IMR-90 (cell line): ENCODE data around the gene ADGB.

Experiments
- CTCF ChIP-seq: conservative IDR thresholded peaks from 2 replicates; pipeline ENCODE4 v1.5.1; 2012; ENCODE audit warnings: mild to moderate bottlenecking, low read depth, low read length, improper control_type of control experiment
- POLR2A ChIP-seq: IDR thresholded peaks from 2 replicates; pipeline ENCODE4 v1.6.1; 2012; ENCODE audit warnings: mild to moderate bottlenecking, low read depth, low read length
- TF ChIP-seq, protein P1 (sequence below): fragments of 150-350 bp; IDR thresholded peaks from 2 replicates; pipeline ENCODE4 v1.6.1; 2016; ENCODE audit warnings: low read depth, mild to moderate bottlenecking, low read length, moderate library complexity, borderline replicate concordance

GRCh38 chr6:146578054-146578453 lies 20.7 kb upstream of the ADGB start:
- no peak for TF ChIP-seq CTCF
- TF ChIP-seq POLR2A: no peak
- TF ChIP-seq, protein P1, sequence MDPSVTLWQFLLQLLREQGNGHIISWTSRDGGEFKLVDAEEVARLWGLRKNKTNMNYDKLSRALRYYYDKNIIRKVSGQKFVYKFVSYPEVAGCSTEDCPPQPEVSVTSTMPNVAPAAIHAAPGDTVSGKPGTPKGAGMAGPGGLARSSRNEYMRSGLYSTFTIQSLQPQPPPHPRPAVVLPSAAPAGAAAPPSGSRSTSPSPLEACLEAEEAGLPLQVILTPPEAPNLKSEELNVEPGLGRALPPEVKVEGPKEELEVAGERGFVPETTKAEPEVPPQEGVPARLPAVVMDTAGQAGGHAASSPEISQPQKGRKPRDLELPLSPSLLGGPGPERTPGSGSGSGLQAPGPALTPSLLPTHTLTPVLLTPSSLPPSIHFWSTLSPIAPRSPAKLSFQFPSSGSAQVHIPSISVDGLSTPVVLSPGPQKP: no peak
